Stomach (tissue), 9 donors: ENCODE data around the gene SECTM1. TPM values are rescaled to one million over a fixed set of nuclear protein-coding genes. Genes with fewer than 3 reads are reported as not detected.

Experiments
- DNase-seq, 2 donors: peaks; one replicate each; pipeline versions ENCODE4 v3.0.0 to v3.0.0-alpha.2; 2013 to 2019
- H3K27ac ChIP-seq, 5 donors: fragments of 200-600 bp in 4 of 5; sonication (generic) in 4 of 5; one replicate each; pipeline ENCODE4 v1.5.1; 2013 to 2019; ENCODE audit warnings: mild to moderate bottlenecking in 1 of 5, moderate library complexity in 1 of 5
- H3K27me3 ChIP-seq, 3 donors: fragments of 200-600 bp; sonication (generic); one replicate each; pipeline ENCODE4 v1.5.1; 2017 to 2019; ENCODE audit warnings: mixed run types in 1 of 3
- H3K36me3 ChIP-seq, 4 donors: fragments of 200-600 bp; sonication (generic); 1 replicate in 3 of 4; 2 replicates in 1 of 4; pipeline ENCODE4 v1.5.1; 2016 to 2019
- H3K4me1 ChIP-seq, 4 donors: fragments of 200-600 bp; sonication (generic); one replicate each; pipeline ENCODE4 v1.5.1; 2016 to 2019
- H3K4me3 ChIP-seq, 4 donors: fragments of 200-600 bp; sonication (generic) in 3 of 4; one replicate each; pipeline ENCODE4 v1.5.1; 2016 to 2019; ENCODE audit warnings: mild to moderate bottlenecking in 1 of 4
- H3K9me3 ChIP-seq, 4 donors: fragments of 200-600 bp; sonication (generic); one replicate each; pipeline ENCODE4 v1.5.1; 2016 to 2019
- EP300 ChIP-seq: sonication (generic); formaldehyde crosslinking; IDR thresholded peaks from one replicate; pipeline ENCODE4 v1.6.1; 2017; ENCODE audit warnings: antibody characterized with exemption
- POLR2A ChIP-seq, 4 donors: fragments of 450-650 bp; IDR thresholded peaks; one replicate each; pipeline ENCODE4 v1.6.1; 2016; ENCODE audit warnings: antibody characterized with exemption in 4 of 4, control low read depth in 2 of 4, mild to moderate bottlenecking in 1 of 4, moderate library complexity in 1 of 4
- POLR2AphosphoS5 ChIP-seq, 3 donors: sonication (generic); formaldehyde crosslinking; IDR thresholded peaks; one replicate each; pipeline ENCODE4 v1.6.1; 2016; ENCODE audit warnings: antibody characterized with exemption in 3 of 3
- WGBS, 5 donors: extraction: QIAGEN DNeasy Blood & Tissue Kit in 3 of 5; methylation state at CpG; one replicate each; pipeline versions ENCODE4 v1.1.5 to v1.1.7; 2013 to 2018; 5-methylcytosine and 5-hydroxymethylcytosine counted together
- intact Hi-C: fragments of 100-400 bp; cut with DNase I; formaldehyde crosslinking; loops from one replicate; pipeline ENCODE4 v1.15.1; 2023; ENCODE audit warnings: low total_unique reads
- polyA plus RNA-seq, 3 donors: library from polyadenylated mRNA; stranded (reverse); fragments of 200-250 nt; gene quantifications; one replicate each; pipeline ENCODE4 v1.2.3, GENCODE V29; 2013
- total RNA-seq, 5 donors: library from RNA; depleted of rRNA; stranded (reverse); fragments of >200 nt; gene quantifications; one replicate each; pipeline versions ENCODE4 v1.1.0 to v1.2.3, GENCODE V29; 2014 to 2016
- TF ChIP-seq, protein P1 (sequence below), 7 experiments: fragments of 450-650 bp in 4 of 7; fragments of 200-600 bp in 3 of 7; sonication (generic) in 3 of 7; IDR thresholded peaks; one replicate each; pipeline ENCODE4 v1.5.1; 2016 to 2019; ENCODE audit warnings: antibody characterized with exemption in 7 of 7, control low read depth in 2 of 7, mild to moderate bottlenecking in 1 of 7
- donor health status: healthy with polysubstance abuse.
- donor health status: Bipolar disorder and iron deficiency.
- donor health status: healthy.

SECTM1 gene
- total and polyA plus RNA-seq, 8 donors, result 1.8 to 48.8 (median 9.8) TPM

DNA sequence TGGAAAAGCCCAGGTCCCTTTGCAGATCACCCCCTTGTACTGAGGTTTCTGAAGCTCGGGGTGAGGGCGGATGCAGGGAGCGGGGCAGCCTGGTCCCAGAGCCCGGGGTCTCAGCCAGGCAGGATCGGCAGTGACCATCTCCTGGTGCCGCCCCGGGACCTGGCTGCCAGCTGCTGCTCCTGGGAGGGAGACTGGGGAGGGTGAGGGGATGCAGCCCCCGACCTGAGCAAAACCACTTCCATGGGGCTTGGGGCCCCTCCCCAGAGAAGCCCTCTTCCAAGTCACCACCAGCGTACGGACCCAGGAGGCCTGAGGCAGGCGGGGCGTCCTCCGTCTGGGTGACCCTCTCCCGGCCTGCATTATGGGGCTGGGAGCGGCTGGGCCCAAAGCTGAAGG lies 31.0 kb downstream of the SECTM1 start:
- Histone ChIP-seq H3K27ac (peak overlapping the region in 4 of 5 donors; percentile 7 to 45 (median 36)), H3K4me3 (no peak overlapping the region), H3K36me3 (no peaks in the 10 kb centered on the region), H3K9me3 (no peaks in the 10 kb centered on the region), H3K27me3 (peaks cover 0 to 23% (median 0%) of the 10 kb centered on the region in 3 donors), H3K4me1 (peaks cover 16 to 49% (median 31%) of the 10 kb centered on the region in 4 donors)
- intact Hi-C loops, result no loop called here
- TF ChIP-seq, protein P1, sequence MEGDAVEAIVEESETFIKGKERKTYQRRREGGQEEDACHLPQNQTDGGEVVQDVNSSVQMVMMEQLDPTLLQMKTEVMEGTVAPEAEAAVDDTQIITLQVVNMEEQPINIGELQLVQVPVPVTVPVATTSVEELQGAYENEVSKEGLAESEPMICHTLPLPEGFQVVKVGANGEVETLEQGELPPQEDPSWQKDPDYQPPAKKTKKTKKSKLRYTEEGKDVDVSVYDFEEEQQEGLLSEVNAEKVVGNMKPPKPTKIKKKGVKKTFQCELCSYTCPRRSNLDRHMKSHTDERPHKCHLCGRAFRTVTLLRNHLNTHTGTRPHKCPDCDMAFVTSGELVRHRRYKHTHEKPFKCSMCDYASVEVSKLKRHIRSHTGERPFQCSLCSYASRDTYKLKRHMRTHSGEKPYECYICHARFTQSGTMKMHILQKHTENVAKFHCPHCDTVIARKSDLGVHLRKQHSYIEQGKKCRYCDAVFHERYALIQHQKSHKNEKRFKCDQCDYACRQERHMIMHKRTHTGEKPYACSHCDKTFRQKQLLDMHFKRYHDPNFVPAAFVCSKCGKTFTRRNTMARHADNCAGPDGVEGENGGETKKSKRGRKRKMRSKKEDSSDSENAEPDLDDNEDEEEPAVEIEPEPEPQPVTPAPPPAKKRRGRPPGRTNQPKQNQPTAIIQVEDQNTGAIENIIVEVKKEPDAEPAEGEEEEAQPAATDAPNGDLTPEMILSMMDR (IDR thresholded peaks at IDR 0.05), result no peak
- TF ChIP-seq POLR2AphosphoS5 (IDR thresholded peaks at IDR 0.05) (no peak), POLR2A (IDR thresholded peaks at IDR 0.05) (no peak), EP300 (no peak)
- WGBS, 5 donors, result 80 to 91% (median 85%) methylated on average over 9 to 15 of the region's 15 CpGs
- DNase-seq, result no peak

DNA sequence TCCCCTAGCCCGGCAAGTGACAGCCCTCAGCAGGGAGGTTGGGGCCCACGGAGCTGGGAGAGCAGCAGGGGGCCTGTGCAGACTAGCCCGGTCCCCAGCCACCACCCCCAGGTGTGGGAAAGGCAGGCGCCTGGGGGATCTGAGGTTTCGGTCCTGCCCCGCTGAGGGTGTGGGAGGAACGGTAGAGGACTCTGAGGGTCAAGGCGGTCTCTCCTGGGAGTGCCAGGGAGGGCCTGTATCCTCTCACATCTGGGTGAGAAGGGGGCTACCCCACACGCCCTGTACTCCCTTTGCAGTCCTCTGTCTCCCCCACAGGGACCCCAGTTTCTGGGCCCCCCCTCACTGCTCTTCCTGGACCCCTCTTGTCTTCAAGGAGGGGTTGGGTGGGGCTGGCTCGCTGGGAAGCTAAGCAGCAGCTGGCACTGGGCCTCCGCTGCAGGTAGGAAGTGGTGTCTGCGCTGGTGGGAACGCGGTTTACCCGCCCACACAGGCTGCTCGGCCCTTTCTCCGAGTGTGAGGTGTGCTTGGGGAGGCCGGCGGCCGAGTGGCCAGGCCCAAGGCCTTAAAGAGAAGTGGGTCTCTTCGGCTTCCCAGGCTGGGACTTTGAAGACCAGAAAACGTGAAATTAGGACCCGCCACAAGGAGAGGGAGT lies 31.5 kb downstream of the SECTM1 start:
- Histone ChIP-seq H3K36me3 (no peaks in the 10 kb centered on the region), H3K4me3 (no peak overlapping the region), H3K9me3 (no peaks in the 10 kb centered on the region), H3K27me3 (peaks cover 0 to 23% (median 0%) of the 10 kb centered on the region in 3 donors), H3K27ac (peak overlapping the region in 3 of 5 donors; percentile 7 to 45 (median 38)), H3K4me1 (peaks cover 21 to 55% (median 36%) of the 10 kb centered on the region in 4 donors)
- no peak for DNase-seq
- intact Hi-C loops, result no loop called here
- TF ChIP-seq POLR2AphosphoS5 (IDR thresholded peaks at IDR 0.05) (no peak), EP300 (no peak), POLR2A (IDR thresholded peaks at IDR 0.05) (no peak)
- TF ChIP-seq, protein P1 (IDR thresholded peaks at IDR 0.05), result no peak
- WGBS, 5 donors, result 64 to 86% (median 75%) methylated on average over 14 to 23 of the region's 23 CpGs

DNA sequence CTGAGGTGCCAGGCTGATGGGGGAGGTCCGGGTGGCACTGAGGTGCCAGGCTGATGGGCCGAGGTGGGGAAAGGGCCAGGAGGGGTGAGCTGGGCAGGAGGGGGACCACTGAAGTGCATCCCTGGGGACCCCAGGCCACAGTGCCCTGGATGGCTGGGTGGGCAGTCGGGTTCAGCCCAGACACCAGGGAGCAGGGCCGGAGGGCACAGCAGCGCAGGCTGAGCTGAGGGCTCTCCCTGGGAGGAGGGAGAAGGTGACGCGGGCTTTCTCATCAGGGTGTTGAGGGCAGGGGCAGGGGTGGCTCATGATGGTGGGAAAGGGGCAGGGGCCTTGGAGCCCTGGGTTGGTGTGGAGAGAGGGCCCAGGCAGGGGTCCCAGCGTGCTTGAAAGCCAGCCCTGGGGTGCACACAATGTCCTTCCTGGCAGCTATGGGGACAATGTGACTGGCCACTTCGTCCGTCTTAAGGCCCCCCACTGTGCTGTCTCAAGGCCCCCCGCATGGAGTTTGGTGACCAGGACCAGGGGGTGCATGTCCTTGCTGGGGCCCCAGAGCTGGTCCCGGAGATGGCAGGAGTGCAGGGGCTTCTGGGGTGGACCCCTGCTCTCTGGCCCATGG lies 32.2 kb downstream of the SECTM1 start:
- intact Hi-C loops, result no loop called here
- DNase-seq, result no peak
- H3K4me1 ChIP-seq, result peaks cover 27 to 61% (median 43%) of the 10 kb centered on the region in 4 donors
- no peak for TF ChIP-seq POLR2A (IDR thresholded peaks at IDR 0.05)
- no peak for TF ChIP-seq EP300
- TF ChIP-seq, protein P1 (IDR thresholded peaks at IDR 0.05), result no peak
- TF ChIP-seq POLR2AphosphoS5 (IDR thresholded peaks at IDR 0.05), result no peak
- H3K27me3 ChIP-seq, result peaks cover 0 to 23% (median 0%) of the 10 kb centered on the region in 3 donors
- no peaks in the 10 kb centered on the region for H3K9me3 ChIP-seq
- H3K36me3 ChIP-seq, result no peaks in the 10 kb centered on the region
- no peak overlapping the region for H3K4me3 ChIP-seq
- 87 to 94% (median 90%) methylated on average over 10 to 12 of the region's 12 CpGs for WGBS, 5 donors
- H3K27ac ChIP-seq, result peak overlapping the region in 2 of 5 donors; percentile 14 to 45

DNA sequence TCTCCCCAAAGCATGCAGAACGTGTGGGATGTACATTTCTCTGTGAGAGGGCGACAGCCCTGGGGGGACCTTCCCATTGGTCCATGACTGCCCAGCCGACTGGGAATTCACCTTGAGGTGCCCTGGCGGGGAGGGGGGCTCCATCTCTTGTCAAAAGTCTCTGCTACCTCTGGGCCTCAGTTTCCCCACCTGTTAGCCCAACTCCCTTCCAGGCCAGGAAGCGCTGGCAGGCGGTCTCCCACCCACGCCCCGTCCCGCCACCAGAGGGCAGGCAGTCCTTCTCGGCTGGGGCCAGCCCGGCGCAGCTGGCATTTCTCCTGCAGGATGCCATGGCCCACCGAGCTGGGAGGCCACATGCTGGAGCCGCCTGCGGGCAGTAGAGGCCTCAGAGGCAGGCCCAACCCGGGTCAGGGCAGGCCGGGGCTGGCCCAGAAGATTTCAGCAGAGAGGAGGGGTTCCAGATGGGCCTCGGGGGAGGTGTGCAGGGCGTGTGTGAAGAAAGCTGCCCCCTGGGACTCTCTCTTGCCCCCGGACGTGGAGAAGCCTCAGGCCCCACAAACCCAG lies 32.8 kb downstream of the SECTM1 start:
- peaks cover 0 to 23% (median 0%) of the 10 kb centered on the region in 3 donors for H3K27me3 ChIP-seq
- no peaks in the 10 kb centered on the region for H3K9me3 ChIP-seq
- 32 to 48% (median 39%) methylated on average over 11 to 21 of the region's 21 CpGs for WGBS, 5 donors
- no peaks in the 10 kb centered on the region for H3K36me3 ChIP-seq
- TF ChIP-seq POLR2AphosphoS5 (IDR thresholded peaks at IDR 0.05), result peak in 1 of 3 donors; percentile 55
- TF ChIP-seq EP300, result no peak
- TF ChIP-seq POLR2A (IDR thresholded peaks at IDR 0.05), result no peak
- TF ChIP-seq, protein P1 (IDR thresholded peaks at IDR 0.05), result peak in 5 of 7 experiments; percentile 68 to 86 (median 76)
- peak overlapping the region in 1 of 5 donors; percentile 14 for H3K27ac ChIP-seq
- H3K4me3 ChIP-seq, result no peak overlapping the region
- peaks cover 32 to 67% (median 48%) of the 10 kb centered on the region in 4 donors for H3K4me1 ChIP-seq
- peak; percentile 77 to 82 for DNase-seq
- intact Hi-C loops, result no loop called here
